SKM-1 treated with dmso at 0.1 percent for 144 hours (cell line): ENCODE results near the gene AFAP1L1.

ENCODE experiments used
- DNase-seq: peaks from one replicate; lab custom pipeline; 2025; ENCODE audit not compliant: unreplicated experiment; lab: John Stamatoyannopoulos, UW

Gene AFAP1L1

GRCh38 chr5:149367972-149368645 lies 96.5 kb downstream of the AFAP1L1 start:
- DNase-seq, result no peak

- no peak for DNase-seq
These were observed 99.2 kb downstream of the AFAP1L1 start for GRCh38 chr5:149370878-149371277.

GRCh38 chr5:149371296-149371962 lies 99.8 kb downstream of the AFAP1L1 start:
- DNase-seq, result peak; percentile 20

- DNase-seq, result no peak
These were observed 100.6 kb downstream of the AFAP1L1 start for GRCh38 chr5:149372076-149372795.

GRCh38 chr5:149372932-149373331 lies 101.3 kb downstream of the AFAP1L1 start:
- DNase-seq, result no peak

- no peak for DNase-seq
These were observed 102.6 kb downstream of the AFAP1L1 start for GRCh38 chr5:149374303-149374702.

- DNase-seq, result no peak
These were observed 103.1 kb downstream of the AFAP1L1 start for GRCh38 chr5:149374801-149375200.

GRCh38 chr5:149375434-149375833 lies 103.8 kb downstream of the AFAP1L1 start:
- no peak for DNase-seq

- DNase-seq, result no peak
These were observed 104.4 kb downstream of the AFAP1L1 start for GRCh38 chr5:149376104-149376503.

- no peak for DNase-seq
These were observed 105.2 kb downstream of the AFAP1L1 start for GRCh38 chr5:149376711-149377447.

GRCh38 chr5:149378241-149378820 lies 106.7 kb downstream of the AFAP1L1 start:
- no peak for DNase-seq

GRCh38 chr5:149379177-149379761 lies 107.6 kb downstream of the AFAP1L1 start, which contains the start of gene IL17B:
IL17B (minus strand) TSS chr5:149379292; CDS start chr5:149379225, 67 bp downstream.
- DNase-seq, result no peak

GRCh38 chr5:149379818-149380374 lies 108.2 kb downstream of the AFAP1L1 start:
- no peak for DNase-seq

- DNase-seq, result no peak
These were observed 108.9 kb downstream of the AFAP1L1 start for GRCh38 chr5:149380466-149381121.

- no peak for DNase-seq
These were observed 109.8 kb downstream of the AFAP1L1 start for GRCh38 chr5:149381261-149381985.

- peak; percentile 73 for DNase-seq
These were observed 110.3 kb downstream of the AFAP1L1 start for GRCh38 chr5:149381986-149382338.

GRCh38 chr5:149382517-149383220 lies 111.0 kb downstream of the AFAP1L1 start:
- DNase-seq, result no peak

GRCh38 chr5:149383399-149383798 lies 111.7 kb downstream of the AFAP1L1 start:
- DNase-seq, result no peak
